Kidney (tissue), 14 donors: Measurements from ENCODE around the gene CCSER1. TPM values are rescaled to one million over a fixed set of nuclear protein-coding genes. Genes with fewer than 3 reads are reported as not detected.
"Not testable (repeated sequence)": the region's sequence is repeated elsewhere in the genome, so short reads cannot be mapped to it uniquely, and the experiment has no call there.

Experiments
- DNase-seq, 5 donors: peaks; one replicate each; pipeline ENCODE4 v3.0.0-alpha.2; 2013 to 2020
- FAIRE-seq: peaks from 2 replicates; lab custom pipeline; 2012; peaks lifted over from hg19 to GRCh38; lab: Jason Lieb, UNC
- H3K27ac ChIP-seq, 2 donors: one replicate each; pipeline ENCODE4 v1.7.0; 2013; ENCODE audit warnings: low read depth in 2 of 2, low read length in 2 of 2, inconsistent platforms in 1 of 2
- H3K27me3 ChIP-seq: one replicate; pipeline ENCODE4 v1.7.1; 2013; ENCODE audit warnings: low read length, inconsistent platforms; ENCODE audit not compliant: control insufficient read depth, insufficient read depth
- H3K36me3 ChIP-seq, 3 donors: one replicate each; pipeline versions ENCODE4 v1.7.0 to v1.7.1; 2013; ENCODE audit warnings: low read length in 3 of 3, control low read depth in 1 of 3, inconsistent platforms in 1 of 3; ENCODE audit not compliant: insufficient read depth in 3 of 3, control insufficient read depth in 2 of 3
- H3K4me1 ChIP-seq, 3 donors: one replicate each; pipeline versions ENCODE4 v1.7.0 to v1.7.1; 2013; ENCODE audit warnings: low read length in 3 of 3, inconsistent platforms in 1 of 3, low read depth in 1 of 3; ENCODE audit not compliant: control insufficient read depth in 2 of 3, insufficient read depth in 2 of 3
- H3K4me3 ChIP-seq, 3 donors: one replicate each; pipeline versions ENCODE4 v1.7.0 to v1.8.1; 2013; ENCODE audit warnings: low read length in 3 of 3, control low read depth in 1 of 3, inconsistent platforms in 1 of 3
- H3K9ac ChIP-seq, 3 donors: one replicate each; pipeline versions ENCODE4 v1.7.0 to v1.7.1; 2013; ENCODE audit warnings: low read length in 3 of 3, control low read depth in 1 of 3, inconsistent platforms in 1 of 3
- H3K9me3 ChIP-seq, 3 donors: one replicate each; pipeline versions ENCODE4 v1.7.0 to v1.7.1; 2013; ENCODE audit warnings: low read length in 3 of 3, control low read depth in 1 of 3, inconsistent platforms in 1 of 3; ENCODE audit not compliant: control insufficient read depth in 2 of 3, insufficient read depth in 1 of 3
- CTCF ChIP-seq: IDR thresholded peaks from 3 replicates; pipeline ENCODE4 v1.5.1; 2012; ENCODE audit warnings: mild to moderate bottlenecking, moderate library complexity, borderline replicate concordance; ENCODE audit not compliant: insufficient read depth; ENCODE audit errors: extremely low read depth
- intact Hi-C: fragments of 100-400 bp; cut with DNase I; formaldehyde crosslinking; loops from one replicate; pipeline ENCODE4 v1.11.1; 2022
- polyA plus RNA-seq: library from polyadenylated mRNA; stranded (reverse); fragments of 350-450 nt; fragmentation: Illumina TruSeq; extraction: RNeasy Lipid Tissue Mini Kit (QIAGEN cat#74804); gene quantifications from one replicate; pipeline ENCODE4 v1.2.3, GENCODE V29; 2014; ENCODE audit warnings: low read depth, low replicate concordance; ENCODE audit not compliant: insufficient read depth
- total RNA-seq: library from RNA; stranded (reverse); fragmentation: NEBNext Ultra II Directional; extraction: Animal tissue kit (Norgen Biotek cat#: 25700); gene quantifications from one replicate; pipeline ENCODE4 v1.2.1, GENCODE V29; 2021
- donor health status: control.
- donor health status: control.
- donor health status: control.
- donor health status: control.
- donor health status: control.
- donor health status: DM: yes; HTN: yes; CAD: no.
- donor health status: Normal renal cell carcinoma (clear cell type).

The CCSER1 gene
- total and polyA plus RNA-seq, 2 donors from 2014 or later: 4.2 to 26.8 TPM

- no peaks in the 10 kb centered on the region for H3K36me3 ChIP-seq
- intact Hi-C loops: no loop called here
- TF ChIP-seq CTCF: no peak
- H3K4me1 ChIP-seq: no peaks in the 10 kb centered on the region
- no peak overlapping the region for H3K9ac ChIP-seq
- FAIRE-seq (no peak), DNase-seq (no peak)
- no peaks in the 10 kb centered on the region for H3K27me3 ChIP-seq
- no peak overlapping the region for H3K4me3 ChIP-seq
- H3K27ac ChIP-seq: no peak overlapping the region
- H3K9me3 ChIP-seq: no peaks in the 10 kb centered on the region
Measured at GRCh38 chr4:91128519-91128918, 1001.3 kb downstream of the CCSER1 start.

GRCh38 chr4:91147067-91147466 lies 1019.9 kb downstream of the CCSER1 start:
- no peak overlapping the region for H3K4me3 ChIP-seq
- no peak for FAIRE-seq
- H3K27ac ChIP-seq: no peak overlapping the region
- H3K9ac ChIP-seq: no peak overlapping the region
- H3K4me1 ChIP-seq: no peaks in the 10 kb centered on the region
- no peaks in the 10 kb centered on the region for H3K27me3 ChIP-seq
- intact Hi-C loops: no loop called here
- H3K9me3 ChIP-seq: peaks cover 0 to 7% (median 0%) of the 10 kb centered on the region in 3 donors
- DNase-seq: no peak
- no peak for TF ChIP-seq CTCF
- H3K36me3 ChIP-seq: no peaks in the 10 kb centered on the region

- H3K9ac ChIP-seq, H3K4me1 ChIP-seq, intact Hi-C loops, H3K4me3 ChIP-seq, DNase-seq, FAIRE-seq, H3K27me3 ChIP-seq, H3K27ac ChIP-seq, H3K9me3 ChIP-seq, H3K36me3 ChIP-seq: not testable (repeated sequence)
Measured at GRCh38 chr4:91154041-91154440, 1026.8 kb downstream of the CCSER1 start.

- peak in 1 of 5 donors; percentile 57 for DNase-seq
- H3K9me3 ChIP-seq, intact Hi-C loops, H3K4me1 ChIP-seq, H3K36me3 ChIP-seq, H3K9ac ChIP-seq, H3K27ac ChIP-seq, H3K4me3 ChIP-seq, H3K27me3 ChIP-seq, FAIRE-seq: not testable (repeated sequence)
Measured at GRCh38 chr4:91167864-91168653, 1040.9 kb downstream of the CCSER1 start.
